Dendritic cell treated with granulocyte-macrophage colony-stimulating factor and Interleukin-4, amounts not matched to agents 40 ng/mL and 50 ng/mL, for 4 days (primary cell): ENCODE measurements around the gene EMX1.
A peak's percentile ranks its signal among the peaks of the same experiment; 100 is the strongest.

Source experiments
- H3K27ac Mint-ChIP-seq: one replicate; pipeline ENCODE4 v1.8.0; 2022; ENCODE audit warnings: mild to moderate bottlenecking, mixed read lengths
- H3K27me3 Mint-ChIP-seq: one replicate; pipeline ENCODE4 v1.8.0; 2022; ENCODE audit warnings: mild to moderate bottlenecking, mixed read lengths
- H3K36me3 Mint-ChIP-seq: one replicate; pipeline ENCODE4 v1.8.0; 2022; ENCODE audit warnings: low read depth, mixed read lengths
- H3K4me1 Mint-ChIP-seq: one replicate; pipeline ENCODE4 v1.8.0; 2022; ENCODE audit warnings: low read depth, mixed read lengths
- H3K4me3 Mint-ChIP-seq: one replicate; pipeline ENCODE4 v1.8.0; 2022; ENCODE audit warnings: mild to moderate bottlenecking, moderate library complexity, mixed read lengths
- H3K9me3 Mint-ChIP-seq: one replicate; pipeline ENCODE4 v1.8.0; 2022; ENCODE audit warnings: mixed read lengths
- intact Hi-C: fragments of 100-400 bp; cut with micrococcal nuclease; formaldehyde crosslinking; loops from one replicate; pipeline ENCODE4 v1.15.0; 2022

EMX1 gene

GRCh38 chr2:72949642-72950041 is 32.3 kb downstream of the EMX1 start:
- H3K27ac Mint-ChIP-seq = no peak overlapping the region
- H3K36me3 Mint-ChIP-seq = peaks cover 65% of the 10 kb centered on the region
- no peak overlapping the region for H3K4me3 Mint-ChIP-seq
- H3K4me1 Mint-ChIP-seq = peaks cover 15% of the 10 kb centered on the region
- intact Hi-C loops = no loop called here
- H3K27me3 Mint-ChIP-seq = no peaks in the 10 kb centered on the region
- H3K9me3 Mint-ChIP-seq = no peaks in the 10 kb centered on the region

- H3K27ac Mint-ChIP-seq = no peak overlapping the region
- peaks cover 26% of the 10 kb centered on the region for H3K4me1 Mint-ChIP-seq
Measured at GRCh38 chr2:72950558-72951255, 33.4 kb downstream of the EMX1 start.

DNA sequence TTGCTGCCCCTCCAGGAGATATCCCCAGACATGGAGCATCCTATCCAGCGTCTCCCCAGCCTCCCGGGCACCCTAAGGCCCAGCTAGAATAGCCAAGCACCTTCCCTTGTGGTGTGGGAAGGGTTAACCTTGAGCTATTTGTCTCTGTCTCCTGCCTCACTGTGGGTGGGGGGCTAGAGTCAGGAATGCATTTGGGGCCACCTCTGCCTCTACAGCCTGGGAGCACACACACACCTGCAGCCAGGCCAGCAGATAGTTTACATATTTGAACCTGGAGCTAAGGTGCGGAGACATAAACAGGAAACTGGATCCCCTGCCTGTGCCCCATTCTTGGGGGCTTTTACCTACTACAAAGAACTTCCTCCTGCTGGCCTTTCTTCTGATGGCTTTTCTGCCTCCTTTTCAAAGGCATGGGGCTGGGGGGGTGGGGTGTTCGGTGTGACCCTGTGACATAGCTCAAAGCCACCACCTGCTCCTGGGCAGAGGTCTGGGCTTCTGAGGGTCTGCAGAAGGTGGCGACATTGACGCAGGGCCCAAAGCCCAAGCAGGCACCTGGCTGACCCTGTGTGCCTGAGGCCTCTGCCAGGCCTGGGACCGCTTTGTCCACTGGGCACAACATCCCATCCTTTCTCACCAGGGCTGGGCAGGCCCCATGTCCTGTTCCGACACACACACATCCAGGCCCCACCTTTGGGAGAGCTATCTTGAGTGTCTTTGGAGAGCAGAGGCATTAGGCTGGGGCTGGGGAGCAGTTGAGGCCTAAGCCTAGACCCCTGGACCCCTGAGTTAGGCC is 34.2 kb downstream of the EMX1 start:
- Mint-ChIP-seq H3K4me3 (no peak overlapping the region), H3K36me3 (peaks cover 60% of the 10 kb centered on the region), H3K9me3 (no peaks in the 10 kb centered on the region), H3K27me3 (peaks cover 2% of the 10 kb centered on the region), H3K27ac (no peak overlapping the region), H3K4me1 (peaks cover 32% of the 10 kb centered on the region)
- intact Hi-C loops = no loop called here

More at GRCh38 chr2:72950558-72951255, 33.4 kb downstream of the EMX1 start:
- intact Hi-C loops = no loop called here
- H3K9me3 Mint-ChIP-seq = no peaks in the 10 kb centered on the region
- H3K4me3 Mint-ChIP-seq = no peak overlapping the region
- peaks cover 2% of the 10 kb centered on the region for H3K27me3 Mint-ChIP-seq
- peaks cover 62% of the 10 kb centered on the region for H3K36me3 Mint-ChIP-seq

DNA sequence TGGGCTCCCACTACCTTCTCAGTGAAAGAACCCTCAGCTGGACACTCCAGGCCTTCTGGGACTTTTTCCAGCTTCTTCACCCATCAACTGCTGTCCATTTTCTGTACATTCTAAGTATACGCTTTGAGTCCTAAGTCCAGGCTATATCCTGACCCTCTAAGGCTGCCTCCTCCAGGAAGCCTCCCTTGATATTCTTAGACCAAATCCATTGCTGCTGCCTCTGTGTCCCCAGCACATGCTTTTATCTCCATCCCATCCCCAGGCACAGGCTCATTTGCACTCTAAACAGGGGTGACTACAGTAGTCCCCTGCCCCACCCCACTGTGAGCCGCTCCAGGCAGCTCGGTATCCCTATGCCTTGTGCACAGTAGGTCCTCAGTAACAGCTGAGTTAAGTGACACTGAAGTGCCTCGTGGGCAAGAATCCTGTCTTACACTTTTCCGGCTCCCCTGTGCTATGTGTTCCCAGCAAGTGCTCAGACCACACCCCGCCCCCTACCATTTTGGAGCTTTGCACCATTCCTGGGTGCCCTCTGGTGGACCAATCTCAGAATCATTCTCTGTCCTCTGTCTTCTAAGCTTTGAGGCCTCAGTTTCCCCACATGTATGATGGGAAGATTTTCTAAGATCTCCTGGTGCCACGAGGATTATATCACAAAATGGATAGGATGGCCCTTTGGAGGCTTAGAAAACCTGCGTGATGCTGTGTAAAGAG is 34.9 kb downstream of the EMX1 start:
- peaks cover 4% of the 10 kb centered on the region for H3K27me3 Mint-ChIP-seq
- no peak overlapping the region for H3K27ac Mint-ChIP-seq
- H3K4me3 Mint-ChIP-seq = no peak overlapping the region
- intact Hi-C loops = no loop called here
- H3K36me3 Mint-ChIP-seq = peaks cover 57% of the 10 kb centered on the region
- no peaks in the 10 kb centered on the region for H3K9me3 Mint-ChIP-seq
- peaks cover 40% of the 10 kb centered on the region for H3K4me1 Mint-ChIP-seq

- peaks cover 55% of the 10 kb centered on the region for H3K36me3 Mint-ChIP-seq
- peaks cover 47% of the 10 kb centered on the region for H3K4me1 Mint-ChIP-seq
Measured at GRCh38 chr2:72952961-72953360, 35.6 kb downstream of the EMX1 start.

DNA sequence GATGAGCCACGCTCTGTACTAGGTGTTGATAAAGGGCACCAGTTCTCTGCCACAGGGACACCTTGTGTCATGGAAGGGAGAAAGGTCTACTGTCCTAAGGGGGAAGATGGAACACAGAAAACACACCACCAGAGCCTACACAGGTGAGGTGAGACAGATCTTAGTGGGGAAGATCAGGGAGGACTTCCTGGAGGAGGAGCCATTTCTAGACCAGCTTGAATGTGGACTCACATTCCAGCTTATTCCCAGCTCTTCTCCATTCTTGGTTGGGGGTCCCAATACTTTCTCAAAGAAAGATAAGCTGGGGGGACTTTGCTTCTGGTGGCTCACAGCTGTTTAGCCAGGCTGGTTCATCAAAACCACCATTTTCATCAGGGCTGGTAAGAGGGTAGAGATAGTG is 36.2 kb downstream of the EMX1 start:
- intact Hi-C loops = no loop called here
- Mint-ChIP-seq H3K27me3 (peaks cover 4% of the 10 kb centered on the region), H3K9me3 (no peaks in the 10 kb centered on the region), H3K27ac (peak overlapping the region; percentile 78), H3K36me3 (peaks cover 53% of the 10 kb centered on the region), H3K4me3 (no peak overlapping the region), H3K4me1 (peaks cover 50% of the 10 kb centered on the region)

More at GRCh38 chr2:72952961-72953360, 35.6 kb downstream of the EMX1 start:
- Mint-ChIP-seq H3K4me3 (no peak overlapping the region), H3K27me3 (peaks cover 4% of the 10 kb centered on the region), H3K27ac (no peak overlapping the region), H3K9me3 (no peaks in the 10 kb centered on the region)
- intact Hi-C loops = no loop called here

- H3K9me3 Mint-ChIP-seq = no peaks in the 10 kb centered on the region
- H3K36me3 Mint-ChIP-seq = peaks cover 53% of the 10 kb centered on the region
- intact Hi-C loops = no loop called here
- peaks cover 6% of the 10 kb centered on the region for H3K27me3 Mint-ChIP-seq
- H3K4me1 Mint-ChIP-seq = peaks cover 54% of the 10 kb centered on the region
- H3K27ac Mint-ChIP-seq = peak overlapping the region; percentile 78
- no peak overlapping the region for H3K4me3 Mint-ChIP-seq
Measured at GRCh38 chr2:72953976-72954375, 36.7 kb downstream of the EMX1 start.

DNA sequence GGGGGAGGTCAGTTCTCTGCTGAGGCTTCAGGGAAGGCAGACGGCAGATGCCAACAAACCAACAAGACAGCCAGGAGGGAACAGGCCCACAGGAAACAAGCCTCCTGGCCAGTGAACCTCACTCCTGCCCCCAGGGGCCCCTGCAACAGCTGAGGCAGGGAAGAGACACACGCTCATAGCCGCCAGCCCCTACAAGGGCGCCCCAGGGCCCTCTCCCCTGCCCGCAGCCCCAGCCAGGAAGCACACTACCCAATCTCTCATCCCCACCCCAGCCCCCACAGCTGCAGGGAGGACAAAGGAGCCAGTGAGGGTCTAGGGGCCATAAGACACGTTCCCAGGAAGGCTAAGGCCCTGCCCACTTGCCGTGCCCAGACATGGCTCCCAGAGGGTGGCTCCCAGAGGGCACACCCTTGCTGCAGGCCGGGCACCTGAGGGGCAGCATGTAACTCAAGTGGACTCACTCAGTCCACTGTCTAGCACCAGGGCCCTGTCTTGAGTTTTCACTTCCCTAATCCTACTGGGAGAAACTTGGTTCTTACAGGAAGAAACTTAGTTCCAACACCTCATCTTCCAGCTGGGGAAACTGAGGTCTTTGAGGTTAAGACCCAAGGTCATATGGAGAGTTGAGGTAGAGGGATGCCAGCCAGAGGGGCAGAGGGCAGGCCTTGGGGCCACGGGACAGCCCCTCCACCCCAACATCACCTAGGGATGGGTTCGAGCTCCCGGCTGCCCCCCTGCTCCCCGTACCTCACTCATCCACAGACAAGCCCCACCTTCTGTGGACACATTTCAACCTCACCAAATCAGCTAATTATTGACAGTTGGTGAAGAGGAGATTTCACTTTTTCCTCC is 37.3 kb downstream of the EMX1 start:
- H3K4me3 Mint-ChIP-seq = peak overlapping the region; percentile 24
- peaks cover 54% of the 10 kb centered on the region for H3K36me3 Mint-ChIP-seq
- peaks cover 61% of the 10 kb centered on the region for H3K4me1 Mint-ChIP-seq
- H3K27me3 Mint-ChIP-seq = peaks cover 12% of the 10 kb centered on the region
- intact Hi-C loops = no loop called here
- H3K27ac Mint-ChIP-seq = peak overlapping the region; percentile 78
- no peaks in the 10 kb centered on the region for H3K9me3 Mint-ChIP-seq

DNA sequence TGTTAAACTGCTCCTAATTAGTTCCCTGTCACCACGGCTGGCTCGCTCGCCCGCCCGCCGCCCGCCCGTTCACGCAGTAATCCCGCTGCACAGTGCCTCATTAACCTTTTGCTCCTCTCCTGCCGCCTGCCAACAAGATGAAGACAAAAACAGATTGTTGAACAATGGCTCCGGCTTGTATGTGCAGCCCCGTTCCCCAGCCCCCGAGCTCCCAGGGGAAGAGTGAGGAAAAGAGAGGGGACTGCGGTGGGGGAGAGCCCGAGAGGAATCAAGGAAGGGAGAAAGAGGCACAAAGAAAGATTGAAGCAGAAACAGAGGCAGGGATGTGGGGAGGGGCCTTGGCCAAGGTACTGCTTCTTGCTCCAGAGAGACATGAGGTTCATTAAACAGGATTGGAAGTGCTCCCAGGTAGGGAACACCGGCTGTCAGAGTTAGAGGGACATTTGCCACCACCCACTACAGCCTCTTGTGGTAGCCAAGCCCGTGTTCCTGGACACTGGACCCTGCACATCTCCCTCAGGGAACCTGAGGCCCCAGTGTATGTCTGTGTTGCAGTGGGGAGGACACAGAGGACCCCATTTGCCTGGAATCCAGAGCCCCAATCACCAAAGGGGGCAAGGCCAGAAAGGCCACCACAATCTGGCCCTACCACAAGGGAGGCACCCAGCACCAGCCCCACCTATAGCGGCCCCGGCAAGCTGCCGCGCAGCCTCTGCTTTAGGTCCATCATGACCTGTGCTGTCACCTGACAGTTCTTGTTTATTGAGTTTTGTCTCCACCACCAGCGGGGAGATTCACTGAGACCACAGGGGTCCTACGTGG is 38.1 kb downstream of the EMX1 start:
- Mint-ChIP-seq H3K9me3 (no peaks in the 10 kb centered on the region), H3K4me1 (peaks cover 69% of the 10 kb centered on the region), H3K27me3 (peaks cover 18% of the 10 kb centered on the region), H3K4me3 (no peak overlapping the region), H3K27ac (peak overlapping the region; percentile 33), H3K36me3 (peaks cover 55% of the 10 kb centered on the region)
- intact Hi-C loops = no loop called here

- peaks cover 61% of the 10 kb centered on the region for H3K36me3 Mint-ChIP-seq
- H3K27me3 Mint-ChIP-seq = peaks cover 24% of the 10 kb centered on the region
- peaks cover 75% of the 10 kb centered on the region for H3K4me1 Mint-ChIP-seq
- no peak overlapping the region for H3K27ac Mint-ChIP-seq
- intact Hi-C loops = no loop called here
- H3K4me3 Mint-ChIP-seq = no peak overlapping the region
- no peaks in the 10 kb centered on the region for H3K9me3 Mint-ChIP-seq
Measured at GRCh38 chr2:72956050-72956395, 38.7 kb downstream of the EMX1 start.

- H3K4me1 Mint-ChIP-seq = peaks cover 75% of the 10 kb centered on the region
- no peak overlapping the region for H3K27ac Mint-ChIP-seq
- no peaks in the 10 kb centered on the region for H3K9me3 Mint-ChIP-seq
- intact Hi-C loops = no loop called here
- peaks cover 66% of the 10 kb centered on the region for H3K36me3 Mint-ChIP-seq
- H3K27me3 Mint-ChIP-seq = peaks cover 24% of the 10 kb centered on the region
- H3K4me3 Mint-ChIP-seq = no peak overlapping the region
Measured at GRCh38 chr2:72956936-72957335, 39.6 kb downstream of the EMX1 start.

- Mint-ChIP-seq H3K9me3 (no peaks in the 10 kb centered on the region), H3K27me3 (peaks cover 24% of the 10 kb centered on the region), H3K4me3 (no peak overlapping the region), H3K36me3 (peaks cover 62% of the 10 kb centered on the region), H3K27ac (peak overlapping the region; percentile 52), H3K4me1 (peaks cover 75% of the 10 kb centered on the region)
- intact Hi-C loops = no loop called here
Measured at GRCh38 chr2:72958542-72959385, 41.4 kb downstream of the EMX1 start.
